DLD1 (cell line): Measurements from ENCODE around the gene PAFAH2.

Experiments
- in situ Hi-C: cut with HindIII; loops from 2 replicates; pipeline ENCODE4 v1.10.0; 2017; ENCODE audit warnings: low sequenced_read_pairs

The PAFAH2 gene

GRCh38 chr1:25997828-25998761 lies at the start of gene PAFAH2:
Gene PAFAH2 (minus strand): TSS chr1:25998063. CDS start chr1:25990816, 7,247 bp downstream.
- in situ Hi-C loops, result loop anchor here (5.0 to 10.0 kb wide), 2 partner anchors 101 to 107 kb away; no protein-coding TSS in a partner anchor

GRCh38 chr1:26047278-26047874 lies 49.5 kb upstream of the PAFAH2 start:
- in situ Hi-C loops, result no loop called here

GRCh38 chr1:26046246-26047095 lies 48.6 kb upstream of the PAFAH2 start:
- in situ Hi-C loops, result no loop called here

GRCh38 chr1:26045722-26046245 lies 47.9 kb upstream of the PAFAH2 start, which contains the start of gene SLC30A2:
Gene SLC30A2 (minus strand): TSS chr1:26046118. CDS start chr1:26045896, 222 bp downstream.
- in situ Hi-C loops, result no loop called here

- in situ Hi-C loops, result no loop called here
These were observed 47.3 kb upstream of the PAFAH2 start for GRCh38 chr1:26044971-26045721.

GRCh38 chr1:26044414-26044813 lies 46.6 kb upstream of the PAFAH2 start:
- in situ Hi-C loops, result no loop called here

- in situ Hi-C loops, result no loop called here
These were observed 45.9 kb upstream of the PAFAH2 start for GRCh38 chr1:26043765-26044164.

- in situ Hi-C loops, result no loop called here
These were observed 44.1 kb upstream of the PAFAH2 start for GRCh38 chr1:26041978-26042377.

GRCh38 chr1:26041401-26041800 lies 43.5 kb upstream of the PAFAH2 start:
- in situ Hi-C loops, result no loop called here

GRCh38 chr1:26038904-26039303 lies 41.0 kb upstream of the PAFAH2 start:
- in situ Hi-C loops, result no loop called here

GRCh38 chr1:26038477-26038876 lies 40.6 kb upstream of the PAFAH2 start:
- in situ Hi-C loops, result no loop called here

- in situ Hi-C loops, result no loop called here
These were observed 40.0 kb upstream of the PAFAH2 start for GRCh38 chr1:26037904-26038303.

GRCh38 chr1:26036756-26037281 lies 39.0 kb upstream of the PAFAH2 start:
- in situ Hi-C loops, result no loop called here

GRCh38 chr1:26035959-26036755 lies 38.3 kb upstream of the PAFAH2 start:
- in situ Hi-C loops, result no loop called here

GRCh38 chr1:26035203-26035958 lies 37.5 kb upstream of the PAFAH2 start:
- in situ Hi-C loops, result no loop called here

GRCh38 chr1:26034504-26035202 lies 36.8 kb upstream of the PAFAH2 start:
- in situ Hi-C loops, result no loop called here

GRCh38 chr1:26032656-26033357 lies 34.9 kb upstream of the PAFAH2 start:
- in situ Hi-C loops, result no loop called here
